Measurements from ENCODE around the gene DAO.

The DAO gene

DNA sequence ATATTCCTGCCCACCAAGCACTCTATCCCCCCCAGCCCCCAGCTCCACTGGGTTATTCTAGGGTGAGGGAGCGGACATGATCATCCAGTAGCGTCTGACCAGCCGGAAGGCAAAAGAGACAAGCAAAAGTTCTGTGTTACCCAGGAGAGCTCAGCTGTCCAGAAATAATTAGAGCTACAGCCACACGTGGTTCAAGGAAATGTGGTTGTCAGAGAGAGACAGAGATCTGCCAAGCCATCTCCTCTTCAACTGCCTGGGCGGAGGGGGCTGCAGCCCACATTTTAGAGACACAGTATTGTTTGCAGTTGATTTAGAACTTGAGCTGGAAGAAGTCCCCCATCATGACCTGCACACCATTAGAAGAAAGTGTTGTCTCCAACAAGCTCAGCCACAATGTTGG, 30.4 kb downstream of the DAO start:
- TF ChIP-seq CSRNP3 (CRISPR knock-in tag; IDR thresholded peaks at IDR 0.05), result no peak
- ATAC-seq, result no peak

GRCh38 chr12:108911915-108912314, 32.0 kb downstream of the DAO start:
- no peak for TF ChIP-seq ZC3H10 (CRISPR knock-in tag; IDR thresholded peaks at IDR 0.05)
- TF ChIP-seq SNAI2 (CRISPR knock-in tag; IDR thresholded peaks at IDR 0.05), result no peak
- no peak for TF ChIP-seq PPARA (CRISPR knock-in tag; IDR thresholded peaks at IDR 0.05; ENCODE audit: borderline replicate concordance)
- no peak for TF ChIP-seq OSR1 (CRISPR knock-in tag; IDR thresholded peaks at IDR 0.05)
- TF ChIP-seq BACH2 (CRISPR knock-in tag; IDR thresholded peaks at IDR 0.05; ENCODE audit: borderline replicate concordance), result no peak
- no peak for TF ChIP-seq GLIS3 (CRISPR knock-in tag; IDR thresholded peaks at IDR 0.05)
- no peak for TF ChIP-seq ZNF70 (CRISPR knock-in tag; IDR thresholded peaks at IDR 0.05)
- TF ChIP-seq ZFP30 (CRISPR knock-in tag; IDR thresholded peaks at IDR 0.05), result no peak
- no peak for TF ChIP-seq POU6F1 (CRISPR knock-in tag; IDR thresholded peaks at IDR 0.05; ENCODE audit: borderline replicate concordance, low read depth)
- TF ChIP-seq CSRNP3 (CRISPR knock-in tag; IDR thresholded peaks at IDR 0.05), result no peak
- no peak for TF ChIP-seq ZNF565 (CRISPR knock-in tag; conservative IDR thresholded peaks at IDR 0.05; ENCODE audit: low read depth)
- no peak for TF ChIP-seq RARB (CRISPR knock-in tag; IDR thresholded peaks at IDR 0.05)
- no peak for ATAC-seq

GRCh38 chr12:108912361-108912760, 32.5 kb downstream of the DAO start:
- no peak for TF ChIP-seq ZNF8 (CRISPR knock-in tag; IDR thresholded peaks at IDR 0.05)
- no peak for TF ChIP-seq OSR1 (CRISPR knock-in tag; IDR thresholded peaks at IDR 0.05)
- ATAC-seq, result no peak

DNA sequence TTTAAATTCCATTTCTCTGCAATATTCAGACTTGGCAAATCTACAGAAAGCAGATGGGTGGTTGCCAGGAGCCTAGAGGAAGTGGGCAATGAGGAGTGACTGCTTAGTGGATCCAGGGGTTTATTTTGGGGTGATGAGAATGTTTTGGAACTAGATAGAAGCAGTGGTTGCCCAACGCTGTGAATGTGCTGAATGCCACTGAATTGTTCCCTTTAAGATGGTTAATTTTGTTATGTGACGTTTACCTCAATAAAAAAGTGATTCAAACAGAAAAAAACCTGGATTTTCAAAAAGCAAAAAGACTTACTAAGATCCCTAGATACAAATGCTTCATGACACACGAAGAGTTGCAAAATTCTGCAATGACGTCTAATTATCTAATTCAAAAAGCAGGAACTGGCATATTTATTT, 34.2 kb downstream of the DAO start:
- TF ChIP-seq PPARA (CRISPR knock-in tag; IDR thresholded peaks at IDR 0.05; ENCODE audit: borderline replicate concordance) (no peak), ARNTL (CRISPR knock-in tag; IDR thresholded peaks at IDR 0.05; ENCODE audit: borderline replicate concordance, low read depth) (no peak), ESRRG (CRISPR knock-in tag; IDR thresholded peaks at IDR 0.05) (no peak), ZFP30 (CRISPR knock-in tag; IDR thresholded peaks at IDR 0.05) (no peak), ZNF565 (CRISPR knock-in tag; conservative IDR thresholded peaks at IDR 0.05; ENCODE audit: low read depth) (no peak)
- TF ChIP-seq, protein P1, sequence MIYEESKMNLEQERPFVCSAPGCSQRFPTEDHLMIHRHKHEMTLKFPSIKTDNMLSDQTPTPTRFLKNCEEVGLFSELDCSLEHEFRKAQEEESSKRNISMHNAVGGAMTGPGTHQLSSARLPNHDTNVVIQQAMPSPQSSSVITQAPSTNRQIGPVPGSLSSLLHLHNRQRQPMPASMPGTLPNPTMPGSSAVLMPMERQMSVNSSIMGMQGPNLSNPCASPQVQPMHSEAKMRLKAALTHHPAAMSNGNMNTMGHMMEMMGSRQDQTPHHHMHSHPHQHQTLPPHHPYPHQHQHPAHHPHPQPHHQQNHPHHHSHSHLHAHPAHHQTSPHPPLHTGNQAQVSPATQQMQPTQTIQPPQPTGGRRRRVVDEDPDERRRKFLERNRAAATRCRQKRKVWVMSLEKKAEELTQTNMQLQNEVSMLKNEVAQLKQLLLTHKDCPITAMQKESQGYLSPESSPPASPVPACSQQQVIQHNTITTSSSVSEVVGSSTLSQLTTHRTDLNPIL (CRISPR knock-in tag; IDR thresholded peaks at IDR 0.05; ENCODE audit: low read depth), result no peak
- no peak for ATAC-seq

- no peak for ATAC-seq
- TF ChIP-seq ZNF70 (CRISPR knock-in tag; IDR thresholded peaks at IDR 0.05) (no peak), ARNTL (CRISPR knock-in tag; IDR thresholded peaks at IDR 0.05; ENCODE audit: borderline replicate concordance, low read depth) (no peak), POU6F1 (CRISPR knock-in tag; IDR thresholded peaks at IDR 0.05; ENCODE audit: borderline replicate concordance, low read depth) (no peak), TCF4 (CRISPR knock-in tag; IDR thresholded peaks at IDR 0.05; ENCODE audit: borderline replicate concordance) (no peak), ZNF565 (CRISPR knock-in tag; conservative IDR thresholded peaks at IDR 0.05; ENCODE audit: low read depth) (no peak), TOX (CRISPR knock-in tag; IDR thresholded peaks at IDR 0.05; ENCODE audit: borderline replicate concordance) (no peak), CSRNP3 (CRISPR knock-in tag; IDR thresholded peaks at IDR 0.05) (no peak), ZFP30 (CRISPR knock-in tag; IDR thresholded peaks at IDR 0.05) (no peak), ESRRG (CRISPR knock-in tag; IDR thresholded peaks at IDR 0.05) (no peak), SNAI2 (CRISPR knock-in tag; IDR thresholded peaks at IDR 0.05) (no peak), PPARA (CRISPR knock-in tag; IDR thresholded peaks at IDR 0.05; ENCODE audit: borderline replicate concordance) (no peak), OSR1 (CRISPR knock-in tag; IDR thresholded peaks at IDR 0.05) (no peak), ZC3H10 (CRISPR knock-in tag; IDR thresholded peaks at IDR 0.05) (no peak), BACH2 (CRISPR knock-in tag; IDR thresholded peaks at IDR 0.05; ENCODE audit: borderline replicate concordance) (no peak), RARB (CRISPR knock-in tag; IDR thresholded peaks at IDR 0.05) (no peak)
- TF ChIP-seq, protein P2, sequence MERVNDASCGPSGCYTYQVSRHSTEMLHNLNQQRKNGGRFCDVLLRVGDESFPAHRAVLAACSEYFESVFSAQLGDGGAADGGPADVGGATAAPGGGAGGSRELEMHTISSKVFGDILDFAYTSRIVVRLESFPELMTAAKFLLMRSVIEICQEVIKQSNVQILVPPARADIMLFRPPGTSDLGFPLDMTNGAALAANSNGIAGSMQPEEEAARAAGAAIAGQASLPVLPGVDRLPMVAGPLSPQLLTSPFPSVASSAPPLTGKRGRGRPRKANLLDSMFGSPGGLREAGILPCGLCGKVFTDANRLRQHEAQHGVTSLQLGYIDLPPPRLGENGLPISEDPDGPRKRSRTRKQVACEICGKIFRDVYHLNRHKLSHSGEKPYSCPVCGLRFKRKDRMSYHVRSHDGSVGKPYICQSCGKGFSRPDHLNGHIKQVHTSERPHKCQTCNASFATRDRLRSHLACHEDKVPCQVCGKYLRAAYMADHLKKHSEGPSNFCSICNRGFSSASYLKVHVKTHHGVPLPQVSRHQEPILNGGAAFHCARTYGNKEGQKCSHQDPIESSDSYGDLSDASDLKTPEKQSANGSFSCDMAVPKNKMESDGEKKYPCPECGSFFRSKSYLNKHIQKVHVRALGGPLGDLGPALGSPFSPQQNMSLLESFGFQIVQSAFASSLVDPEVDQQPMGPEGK (CRISPR knock-in tag; IDR thresholded peaks at IDR 0.05; ENCODE audit: borderline replicate concordance), result no peak
- TF ChIP-seq, protein P1 (CRISPR knock-in tag; IDR thresholded peaks at IDR 0.05; ENCODE audit: low read depth), result no peak
Observed at GRCh38 chr12:108915632-108916133, 35.8 kb downstream of the DAO start.

Measured in SK-N-SH treated with all-trans-retinoic acid at 6 μM for 48 hours (cell line).